Activated CD8-positive, alpha-beta T cell treated with anti-CD3 and anti-CD28 coated beads, Interleukin-2, amount 10 ng/mL, durations not matched to agents 7 days and 5 days (primary cell): ENCODE results near the gene ST6GALNAC6. TPM values are rescaled to one million over a fixed set of nuclear protein-coding genes. Genes with fewer than 3 reads are reported as not detected.

Experiments
- ATAC-seq: fragments of 150-1000 bp; cut with Tn5 transposase; one replicate; pipeline ENCODE4 v1.10.0; 2021; ENCODE audit warnings: moderate library complexity
- CTCF ChIA-PET: fragments of 350-600 bp; sonication (Branson Sonifier 250); formaldehyde crosslinking; loops from one replicate; lab custom pipeline; 2021; ENCODE audit warnings: antibody characterized with exemption; lab: Charles Lee
- POLR2A ChIA-PET: fragments of 350-600 bp; sonication (Branson Sonifier 250); formaldehyde crosslinking; loops from one replicate; lab custom pipeline; 2021; ENCODE audit warnings: antibody characterized with exemption; lab: Charles Lee
- DNase-seq: peaks from one replicate; pipeline ENCODE4 v3.0.0-alpha.2; 2020
- H3K27ac Mint-ChIP-seq: one replicate; pipeline ENCODE4 v1.8.0; 2021; ENCODE audit warnings: mild to moderate bottlenecking, mixed read lengths
- H3K27me3 Mint-ChIP-seq: one replicate; pipeline ENCODE4 v1.8.0; 2021; ENCODE audit warnings: low read depth, mixed read lengths
- H3K36me3 Mint-ChIP-seq: one replicate; pipeline ENCODE4 v1.8.0; 2021; ENCODE audit warnings: low read depth, mixed read lengths
- H3K4me1 Mint-ChIP-seq: one replicate; pipeline ENCODE4 v1.8.0; 2021; ENCODE audit warnings: low read depth, mixed read lengths
- H3K4me3 Mint-ChIP-seq: one replicate; pipeline ENCODE4 v1.8.0; 2021; ENCODE audit warnings: mild to moderate bottlenecking, mixed read lengths
- H3K9me3 Mint-ChIP-seq: one replicate; pipeline ENCODE4 v1.8.0; 2022; ENCODE audit warnings: mixed read lengths; ENCODE audit not compliant: insufficient read depth
- total RNA-seq, 2 experiments: library from RNA; stranded (reverse); gene quantifications; one replicate each; pipeline ENCODE4 v1.2.3, GENCODE V29; 2021

ST6GALNAC6 gene
- total RNA-seq, 2 experiments from 2014 or later: 68.6 to 77.6 TPM

- no peak for DNase-seq
- CTCF ChIA-PET: interaction anchor here (1.3 to 2.2 kb wide), 3 partner anchors 140 to 190 kb away, joined by 3 to 10 read pairs (median 4); partner anchors contain the start of gene TOR2A
- Mint-ChIP-seq H3K4me1 (peaks cover 52% of the 10 kb centered on the region), H3K9me3 (no peaks in the 10 kb centered on the region), H3K27me3 (peaks cover 17% of the 10 kb centered on the region), H3K36me3 (no peaks in the 10 kb centered on the region), H3K27ac (no peak overlapping the region), H3K4me3 (no peak overlapping the region)
- ATAC-seq: no peak
- POLR2A ChIA-PET: interaction anchor here (1.2 kb wide), 1 partner anchor 12 kb away, joined by 4 read pairs; no protein-coding TSS in a partner anchor
Observed at GRCh38 chr9:127924736-127925444, 25.5 kb upstream of the ST6GALNAC6 start.

GRCh38 chr9:127923771-127924170 is 24.4 kb upstream of the ST6GALNAC6 start:
- DNase-seq (no peak), ATAC-seq (no peak)
- Mint-ChIP-seq H3K27ac (no peak overlapping the region), H3K4me1 (peaks cover 52% of the 10 kb centered on the region), H3K27me3 (peaks cover 15% of the 10 kb centered on the region), H3K9me3 (no peaks in the 10 kb centered on the region), H3K36me3 (no peaks in the 10 kb centered on the region), H3K4me3 (no peak overlapping the region)
- CTCF ChIA-PET: interaction anchor here (1.2 to 5.5 kb wide), 6 partner anchors 19 to 189 kb away, joined by 3 to 38 read pairs (median 12); partner anchors contain the start of gene TOR2A
- POLR2A ChIA-PET: no interaction called here

DNA sequence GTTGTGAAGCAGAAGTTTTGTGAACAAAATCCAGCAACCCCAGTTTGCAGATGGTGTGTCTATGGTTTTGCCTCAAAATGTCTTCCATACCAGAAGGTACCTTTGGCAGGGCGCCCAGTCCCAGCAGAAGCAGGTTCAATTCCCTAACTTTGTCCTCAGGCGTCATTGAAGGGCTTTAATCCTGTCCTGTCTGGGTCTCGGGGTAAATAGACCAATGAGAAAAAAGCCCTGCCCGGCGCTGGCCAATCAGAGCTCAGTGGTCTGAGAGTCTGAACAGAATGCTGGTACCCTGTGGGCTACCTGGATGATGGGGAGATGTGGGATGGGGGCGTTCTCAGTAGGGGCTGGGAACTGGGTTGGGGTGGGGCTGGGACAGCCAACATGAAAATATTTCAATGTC is 23.6 kb upstream of the ST6GALNAC6 start:
- Mint-ChIP-seq H3K27me3 (peaks cover 10% of the 10 kb centered on the region), H3K27ac (no peak overlapping the region), H3K36me3 (no peaks in the 10 kb centered on the region), H3K4me1 (peaks cover 52% of the 10 kb centered on the region), H3K4me3 (no peak overlapping the region), H3K9me3 (no peaks in the 10 kb centered on the region)
- ATAC-seq (no peak), DNase-seq (no peak)
- ChIA-PET CTCF (interaction anchor here (1.2 to 5.5 kb wide), 5 partner anchors 19 to 188 kb away, joined by 3 to 38 read pairs (median 19); partner anchors contain the start of gene TOR2A), POLR2A (no interaction called here)

- ATAC-seq (peak; percentile 48), DNase-seq (peak; percentile 85)
- no peaks in the 10 kb centered on the region for H3K9me3 Mint-ChIP-seq
- ChIA-PET POLR2A (interaction anchor here (0.8 to 1.5 kb wide), 4 partner anchors 8 to 187 kb away, joined by 4 to 5 read pairs (median 4); partner anchors contain the start of genes CDK9, PIP5KL1 and TOR2A), CTCF (interaction anchor here (0.6 to 5.5 kb wide), 51 partner anchors 9 to 448 kb away, joined by 3 to 38 read pairs (median 4); partner anchors contain the start of genes CDK9, DPM2, EEIG1 and ENG)
- H3K4me1 Mint-ChIP-seq: peaks cover 51% of the 10 kb centered on the region
- peaks cover 10% of the 10 kb centered on the region for H3K27me3 Mint-ChIP-seq
- no peaks in the 10 kb centered on the region for H3K36me3 Mint-ChIP-seq
- peak overlapping the region; percentile 51 for H3K4me3 Mint-ChIP-seq
- H3K27ac Mint-ChIP-seq: no peak overlapping the region
Observed at GRCh38 chr9:127921557-127922120, 22.2 kb upstream of the ST6GALNAC6 start.

GRCh38 chr9:127920794-127921193 is 21.4 kb upstream of the ST6GALNAC6 start:
- Mint-ChIP-seq H3K9me3 (no peaks in the 10 kb centered on the region), H3K4me1 (peaks cover 47% of the 10 kb centered on the region), H3K36me3 (peaks cover 3% of the 10 kb centered on the region), H3K27ac (peak overlapping the region; percentile 52), H3K27me3 (peaks cover 5% of the 10 kb centered on the region), H3K4me3 (no peak overlapping the region)
- ChIA-PET POLR2A (interaction anchor here (1.2 to 1.5 kb wide), 2 partner anchors 9 to 39 kb away, joined by 4 to 5 read pairs; partner anchors contain the start of gene PIP5KL1), CTCF (interaction anchor here (0.6 to 5.5 kb wide), 47 partner anchors 8 to 447 kb away, joined by 3 to 38 read pairs (median 4); partner anchors contain the start of genes CDK9, ENG, PIP5KL1 and ST6GALNAC6)
- no peak for ATAC-seq
- no peak for DNase-seq

- no peak for ATAC-seq
- CTCF ChIA-PET: interaction anchor here (0.6 to 5.5 kb wide), 9 partner anchors 9 to 329 kb away, joined by 3 to 38 read pairs (median 4); partner anchors contain the start of genes CDK9 and TOR2A
- Mint-ChIP-seq H3K4me1 (peaks cover 61% of the 10 kb centered on the region), H3K9me3 (no peaks in the 10 kb centered on the region), H3K27me3 (no peaks in the 10 kb centered on the region), H3K36me3 (peaks cover 3% of the 10 kb centered on the region), H3K4me3 (no peak overlapping the region), H3K27ac (no peak overlapping the region)
- DNase-seq: no peak
- POLR2A ChIA-PET: interaction anchor here (0.7 to 1.4 kb wide), 2 partner anchors 13 to 131 kb away, joined by 3 to 4 read pairs; no protein-coding TSS in a partner anchor
Observed at GRCh38 chr9:127919253-127919815, 19.9 kb upstream of the ST6GALNAC6 start.

DNA sequence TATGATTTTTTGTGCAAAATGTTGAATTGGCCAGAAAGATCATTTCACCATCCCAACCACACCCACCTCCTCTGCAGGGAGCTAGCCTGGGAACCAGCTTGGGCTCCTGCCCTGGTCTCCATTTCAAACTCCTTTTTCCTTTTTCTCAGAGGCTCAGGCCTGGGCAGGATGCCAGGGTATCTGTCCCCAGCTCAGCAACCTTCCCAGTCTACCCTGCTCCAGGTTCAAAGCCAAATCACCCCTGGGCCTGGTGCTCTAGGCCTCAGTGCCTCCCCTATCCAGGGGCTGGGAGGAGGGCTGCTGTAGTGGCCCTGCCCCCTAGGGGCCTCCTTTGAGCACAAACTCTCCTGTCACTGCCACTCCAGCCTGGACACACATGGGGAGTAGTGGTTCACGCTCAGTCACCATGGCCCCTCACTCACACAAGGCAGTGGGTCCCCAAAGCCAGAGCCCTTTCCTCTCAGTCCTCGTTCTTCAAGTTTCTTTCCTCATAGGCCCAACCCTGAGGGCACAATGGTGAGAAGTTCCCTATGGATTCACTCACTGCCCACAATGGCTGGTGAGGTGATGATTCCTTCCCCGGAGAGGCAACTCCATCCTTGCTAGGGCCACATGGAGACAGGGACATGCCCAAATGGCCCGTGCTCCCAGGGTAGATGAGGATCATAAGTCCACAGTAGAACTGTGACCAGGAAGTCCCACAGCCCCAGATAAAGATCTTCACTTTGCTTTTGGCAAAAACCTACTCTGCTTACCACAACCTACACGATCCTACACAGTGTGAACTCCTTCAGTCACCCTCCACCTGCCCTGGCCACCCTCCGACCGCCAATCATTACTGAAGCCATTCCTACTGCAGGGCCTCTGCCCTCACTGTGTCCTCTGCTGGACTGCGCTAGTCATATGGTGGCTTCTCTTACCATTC is 19.0 kb upstream of the ST6GALNAC6 start:
- H3K36me3 Mint-ChIP-seq: peaks cover 9% of the 10 kb centered on the region
- H3K27me3 Mint-ChIP-seq: no peaks in the 10 kb centered on the region
- CTCF ChIA-PET: interaction anchor here (1.0 to 5.5 kb wide), 8 partner anchors 13 to 328 kb away, joined by 3 to 38 read pairs (median 15); partner anchors contain the start of genes CDK9 and TOR2A
- H3K4me1 Mint-ChIP-seq: peaks cover 67% of the 10 kb centered on the region
- ATAC-seq: no peak
- no peak overlapping the region for H3K4me3 Mint-ChIP-seq
- no peaks in the 10 kb centered on the region for H3K9me3 Mint-ChIP-seq
- POLR2A ChIA-PET: interaction anchor here (0.7 to 6.7 kb wide), 3 partner anchors 12 to 130 kb away, joined by 3 to 81 read pairs (median 4); no protein-coding TSS in a partner anchor
- no peak for DNase-seq
- no peak overlapping the region for H3K27ac Mint-ChIP-seq

DNA sequence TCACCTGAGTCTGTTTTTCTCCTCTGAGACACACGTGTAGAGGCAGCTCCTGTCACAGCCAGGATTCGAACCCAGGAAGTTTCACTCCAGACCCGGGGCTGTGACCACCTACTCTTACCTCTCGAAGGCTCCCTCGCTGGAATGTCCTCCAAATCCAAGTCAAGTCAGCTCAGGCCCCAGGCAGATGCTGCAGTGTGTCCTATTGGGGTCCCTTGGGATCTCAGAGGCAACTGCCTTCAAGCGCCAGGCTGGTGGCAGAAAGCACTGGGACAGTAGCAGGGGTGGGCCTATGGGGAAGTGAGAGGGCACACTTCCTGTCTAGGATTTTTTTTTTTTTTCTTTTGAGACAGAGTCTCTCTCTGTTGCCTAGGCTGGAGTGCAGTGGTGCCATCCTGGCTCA is 18.2 kb upstream of the ST6GALNAC6 start:
- Mint-ChIP-seq H3K4me1 (peaks cover 73% of the 10 kb centered on the region), H3K36me3 (peaks cover 15% of the 10 kb centered on the region), H3K27ac (peak overlapping the region; percentile 43), H3K4me3 (peak overlapping the region; percentile 22), H3K9me3 (no peaks in the 10 kb centered on the region), H3K27me3 (no peaks in the 10 kb centered on the region)
- CTCF ChIA-PET: interaction anchor here (0.7 to 5.2 kb wide), 7 partner anchors 12 to 188 kb away, joined by 3 to 34 read pairs (median 3); no protein-coding TSS in a partner anchor
- no peak for DNase-seq
- POLR2A ChIA-PET: interaction anchor here (2.3 to 6.7 kb wide), 2 partner anchors 13 to 19 kb away, joined by 12 to 81 read pairs; partner anchors contain the start of gene ST6GALNAC6
- no peak for ATAC-seq

DNA sequence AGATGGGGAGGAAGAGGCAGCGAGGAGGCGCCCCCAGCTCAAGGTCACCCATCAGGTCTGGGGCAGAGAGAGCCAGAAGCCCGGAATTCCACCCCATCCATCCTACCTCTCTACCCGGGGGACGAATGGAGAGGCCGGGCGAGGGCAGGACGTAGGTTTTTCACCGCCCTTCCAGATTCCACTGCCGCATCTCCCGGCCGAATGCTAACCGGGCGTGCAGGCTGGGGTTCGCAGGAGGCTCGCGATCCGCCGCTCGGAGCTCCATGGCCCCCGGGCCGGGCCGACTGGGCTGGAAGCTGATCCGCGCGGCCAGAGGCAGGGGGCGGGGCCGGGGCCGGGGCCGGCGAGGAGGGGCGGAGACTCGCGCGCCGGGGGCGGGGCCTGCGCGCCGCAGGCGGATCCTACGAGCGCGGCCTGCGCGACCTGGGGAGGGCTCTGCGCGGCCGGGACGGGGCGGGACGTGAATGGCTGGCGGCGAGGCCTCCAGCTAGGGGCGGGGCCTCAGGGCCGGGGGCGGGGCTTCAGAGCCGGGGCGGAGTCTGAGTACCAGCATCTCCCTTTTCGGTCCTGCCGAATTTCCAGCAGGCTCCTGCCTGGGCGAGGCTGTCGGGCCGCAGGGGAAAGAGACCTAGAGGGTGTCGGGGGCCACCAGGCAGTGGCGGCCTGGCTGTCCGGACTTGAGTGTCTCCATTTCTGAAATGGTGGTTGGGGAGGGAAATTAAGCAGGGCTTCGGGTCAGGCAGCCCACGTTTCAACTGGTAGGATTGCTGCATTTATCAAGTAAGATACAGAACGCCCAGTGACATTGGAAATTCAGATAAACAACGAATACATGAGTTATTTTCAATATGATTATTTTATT is 17.5 kb upstream of the ST6GALNAC6 start, which contains the start of gene ST6GALNAC4:
Gene ST6GALNAC4 (minus strand): TSS at position 322 of the 862 bp plus-strand sequence. CDS start 622 bp downstream, outside the sequence.
- no peaks in the 10 kb centered on the region for H3K9me3 Mint-ChIP-seq
- ATAC-seq: peak; percentile 93
- H3K27me3 Mint-ChIP-seq: no peaks in the 10 kb centered on the region
- H3K27ac Mint-ChIP-seq: peak within 1 kb of the TSS; percentile 95
- H3K4me3 Mint-ChIP-seq: peak within 1 kb of the TSS; percentile 89
- DNase-seq: peak; percentile 96
- peaks cover 22% of the 10 kb centered on the region for H3K36me3 Mint-ChIP-seq
- peaks cover 75% of the 10 kb centered on the region for H3K4me1 Mint-ChIP-seq
- POLR2A ChIA-PET: interaction anchor here (0.8 to 6.7 kb wide), 11 partner anchors 12 to 466 kb away, joined by 3 to 81 read pairs (median 5); partner anchors contain the start of genes CDK9, LRSAM1, RPL12 and SH2D3C
- CTCF ChIA-PET: interaction anchor here (0.7 to 5.2 kb wide), 18 partner anchors 9 to 391 kb away, joined by 3 to 34 read pairs (median 4); partner anchors contain the start of genes CDK9, ST6GALNAC6 and TOR2A
